ENCODE results near the gene SPEN.

DNA sequence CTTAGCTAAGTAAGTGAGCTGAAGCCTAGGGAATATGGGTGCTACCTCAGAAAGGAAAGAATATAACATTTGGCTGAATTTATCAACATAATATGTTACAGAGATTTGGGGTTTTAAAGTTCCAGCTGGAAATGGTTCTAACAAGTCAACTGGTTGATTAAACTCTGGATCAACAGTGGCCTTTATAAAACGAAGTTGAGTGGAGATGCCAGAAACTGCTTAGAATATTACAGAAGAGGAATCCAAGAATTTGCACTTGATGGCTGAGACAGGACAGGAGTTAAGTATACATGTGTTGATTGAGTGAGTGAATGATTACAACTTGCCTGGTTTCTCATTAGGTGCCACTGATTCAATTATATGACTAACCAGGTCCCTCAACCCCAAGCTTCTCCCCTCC, 135.8 kb downstream of the SPEN start:
- no peak for TF ChIP-seq POLR2AphosphoS5 (IDR thresholded peaks at IDR 0.05; ENCODE audit: low read depth, low read length)
- TF ChIP-seq, protein P1, sequence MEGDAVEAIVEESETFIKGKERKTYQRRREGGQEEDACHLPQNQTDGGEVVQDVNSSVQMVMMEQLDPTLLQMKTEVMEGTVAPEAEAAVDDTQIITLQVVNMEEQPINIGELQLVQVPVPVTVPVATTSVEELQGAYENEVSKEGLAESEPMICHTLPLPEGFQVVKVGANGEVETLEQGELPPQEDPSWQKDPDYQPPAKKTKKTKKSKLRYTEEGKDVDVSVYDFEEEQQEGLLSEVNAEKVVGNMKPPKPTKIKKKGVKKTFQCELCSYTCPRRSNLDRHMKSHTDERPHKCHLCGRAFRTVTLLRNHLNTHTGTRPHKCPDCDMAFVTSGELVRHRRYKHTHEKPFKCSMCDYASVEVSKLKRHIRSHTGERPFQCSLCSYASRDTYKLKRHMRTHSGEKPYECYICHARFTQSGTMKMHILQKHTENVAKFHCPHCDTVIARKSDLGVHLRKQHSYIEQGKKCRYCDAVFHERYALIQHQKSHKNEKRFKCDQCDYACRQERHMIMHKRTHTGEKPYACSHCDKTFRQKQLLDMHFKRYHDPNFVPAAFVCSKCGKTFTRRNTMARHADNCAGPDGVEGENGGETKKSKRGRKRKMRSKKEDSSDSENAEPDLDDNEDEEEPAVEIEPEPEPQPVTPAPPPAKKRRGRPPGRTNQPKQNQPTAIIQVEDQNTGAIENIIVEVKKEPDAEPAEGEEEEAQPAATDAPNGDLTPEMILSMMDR (IDR thresholded peaks at IDR 0.05), result no peak
- TF ChIP-seq SIN3A (IDR thresholded peaks at IDR 0.05; ENCODE audit: borderline replicate concordance, insufficient read depth, low read depth, low read length), result no peak
- TF ChIP-seq TCF7L2 (IDR thresholded peaks at IDR 0.05; ENCODE audit: low read depth, low read length), result no peak
- TF ChIP-seq, protein P2, sequence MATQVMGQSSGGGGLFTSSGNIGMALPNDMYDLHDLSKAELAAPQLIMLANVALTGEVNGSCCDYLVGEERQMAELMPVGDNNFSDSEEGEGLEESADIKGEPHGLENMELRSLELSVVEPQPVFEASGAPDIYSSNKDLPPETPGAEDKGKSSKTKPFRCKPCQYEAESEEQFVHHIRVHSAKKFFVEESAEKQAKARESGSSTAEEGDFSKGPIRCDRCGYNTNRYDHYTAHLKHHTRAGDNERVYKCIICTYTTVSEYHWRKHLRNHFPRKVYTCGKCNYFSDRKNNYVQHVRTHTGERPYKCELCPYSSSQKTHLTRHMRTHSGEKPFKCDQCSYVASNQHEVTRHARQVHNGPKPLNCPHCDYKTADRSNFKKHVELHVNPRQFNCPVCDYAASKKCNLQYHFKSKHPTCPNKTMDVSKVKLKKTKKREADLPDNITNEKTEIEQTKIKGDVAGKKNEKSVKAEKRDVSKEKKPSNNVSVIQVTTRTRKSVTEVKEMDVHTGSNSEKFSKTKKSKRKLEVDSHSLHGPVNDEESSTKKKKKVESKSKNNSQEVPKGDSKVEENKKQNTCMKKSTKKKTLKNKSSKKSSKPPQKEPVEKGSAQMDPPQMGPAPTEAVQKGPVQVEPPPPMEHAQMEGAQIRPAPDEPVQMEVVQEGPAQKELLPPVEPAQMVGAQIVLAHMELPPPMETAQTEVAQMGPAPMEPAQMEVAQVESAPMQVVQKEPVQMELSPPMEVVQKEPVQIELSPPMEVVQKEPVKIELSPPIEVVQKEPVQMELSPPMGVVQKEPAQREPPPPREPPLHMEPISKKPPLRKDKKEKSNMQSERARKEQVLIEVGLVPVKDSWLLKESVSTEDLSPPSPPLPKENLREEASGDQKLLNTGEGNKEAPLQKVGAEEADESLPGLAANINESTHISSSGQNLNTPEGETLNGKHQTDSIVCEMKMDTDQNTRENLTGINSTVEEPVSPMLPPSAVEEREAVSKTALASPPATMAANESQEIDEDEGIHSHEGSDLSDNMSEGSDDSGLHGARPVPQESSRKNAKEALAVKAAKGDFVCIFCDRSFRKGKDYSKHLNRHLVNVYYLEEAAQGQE (IDR thresholded peaks at IDR 0.05; ENCODE audit: insufficient read depth in 1 of 2, low read depth in 2 of 2, low read length in 1 of 2), result no peak

All from Panc1 (cell line).